GM20000 (cell line): Measurements from ENCODE around the gene AKR7A2.

Source experiments
- DNase-seq: peaks from one replicate; pipeline ENCODE4 v3.0.0; 2012; ENCODE audit warnings: low spot score
- CTCF ChIP-seq: IDR thresholded peaks from 2 replicates; pipeline ENCODE4 v1.5.1; 2012; ENCODE audit warnings: mild to moderate bottlenecking, control low read depth; ENCODE audit errors: extremely low read depth, missing control alignments

Gene AKR7A2

DNA sequence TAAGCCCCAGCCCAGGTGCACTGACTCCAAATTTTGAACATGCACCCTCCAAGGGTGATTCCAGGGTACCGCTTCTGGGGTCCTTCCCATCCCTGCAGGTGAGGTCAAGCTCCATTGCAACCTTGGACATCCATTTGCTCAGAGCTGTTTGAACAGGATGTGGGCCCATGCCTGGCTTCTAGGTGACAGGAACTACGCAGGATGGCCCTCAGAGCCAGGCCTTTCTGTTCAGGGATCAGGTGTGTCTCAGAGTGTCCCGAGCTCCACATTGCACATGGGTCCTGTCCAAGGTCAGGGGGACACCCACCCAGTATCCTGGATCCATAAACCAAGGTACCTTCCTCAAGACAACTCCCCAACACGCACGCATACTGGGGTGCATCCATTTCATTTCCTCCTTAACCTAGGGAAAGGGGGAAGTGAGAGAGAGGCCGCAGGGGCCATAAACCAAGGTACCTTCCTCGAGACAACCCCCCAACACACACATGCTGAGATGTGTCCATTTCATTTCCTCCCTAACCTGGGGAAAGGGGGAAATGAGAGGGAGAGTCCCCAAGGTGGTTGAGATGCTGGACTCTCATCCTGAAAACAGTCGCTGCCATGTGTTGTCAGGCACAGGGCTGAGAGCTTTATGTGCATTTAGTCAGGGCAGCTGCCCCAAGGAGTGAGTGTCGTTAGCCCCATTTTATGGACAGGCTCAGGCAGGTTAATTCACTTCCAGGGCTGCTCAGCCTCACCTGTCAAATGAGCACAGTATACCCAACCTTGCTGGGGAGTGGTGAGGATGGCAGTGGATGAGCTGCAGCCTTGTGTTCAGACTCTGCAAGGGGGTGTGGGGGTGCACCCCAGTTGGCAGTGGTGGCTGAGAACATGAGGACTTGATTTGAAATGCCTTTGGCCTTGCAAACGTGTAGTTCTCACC lies 2.3 kb upstream of the AKR7A2 start:
- DNase-seq: peak; percentile 29
- no peak for TF ChIP-seq CTCF

GRCh38 chr1:19313636-19313959 lies 1.7 kb upstream of the AKR7A2 start:
- TF ChIP-seq CTCF: no peak
- DNase-seq: no peak

DNA sequence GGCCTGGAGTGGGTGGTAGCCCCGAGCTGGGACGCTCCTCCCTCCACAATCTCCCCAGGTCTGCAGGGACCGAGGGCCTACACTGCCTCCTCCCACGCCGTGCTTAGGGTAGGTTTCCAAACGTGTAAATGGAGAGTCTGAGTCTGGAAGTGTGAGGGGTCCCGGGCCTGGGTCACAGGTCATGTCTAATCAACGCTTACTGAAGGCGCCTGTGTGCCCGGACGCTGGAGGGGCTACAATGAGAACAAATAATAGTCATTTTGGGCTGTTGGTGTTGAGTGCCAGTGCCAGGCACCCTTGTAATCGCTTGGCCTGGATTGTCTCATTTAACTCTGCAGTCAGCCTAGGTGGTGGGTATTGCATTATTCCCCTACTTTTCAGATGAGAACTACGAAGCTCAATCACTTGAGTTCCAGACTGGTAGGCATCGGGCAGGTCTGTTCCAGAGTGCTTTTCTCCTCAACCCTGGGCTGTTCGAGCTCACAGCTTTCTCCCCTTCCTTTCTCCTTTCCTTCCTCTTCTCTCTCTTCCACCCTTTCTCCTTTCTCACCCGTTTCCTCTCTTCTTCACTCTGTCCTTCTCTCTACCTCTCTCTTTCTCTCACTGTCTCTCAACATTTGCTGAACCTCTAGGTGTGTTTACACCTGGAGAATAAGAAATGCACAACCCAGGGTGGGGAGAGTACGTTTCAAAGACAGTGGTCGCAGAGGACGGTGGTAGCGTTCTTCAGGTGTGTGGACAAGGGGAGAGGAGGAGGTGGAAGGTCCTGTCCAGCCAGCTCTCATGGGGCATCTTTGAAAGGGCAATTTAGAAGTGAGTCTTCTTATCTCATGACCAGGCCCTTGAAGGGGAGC lies 1.1 kb upstream of the AKR7A2 start:
- TF ChIP-seq CTCF: no peak
- peak; percentile 60 for DNase-seq

- no peak for TF ChIP-seq CTCF
- peak; percentile 31 for DNase-seq
These were observed 427 bp downstream of the AKR7A2 start for GRCh38 chr1:19311503-19311930.

DNA sequence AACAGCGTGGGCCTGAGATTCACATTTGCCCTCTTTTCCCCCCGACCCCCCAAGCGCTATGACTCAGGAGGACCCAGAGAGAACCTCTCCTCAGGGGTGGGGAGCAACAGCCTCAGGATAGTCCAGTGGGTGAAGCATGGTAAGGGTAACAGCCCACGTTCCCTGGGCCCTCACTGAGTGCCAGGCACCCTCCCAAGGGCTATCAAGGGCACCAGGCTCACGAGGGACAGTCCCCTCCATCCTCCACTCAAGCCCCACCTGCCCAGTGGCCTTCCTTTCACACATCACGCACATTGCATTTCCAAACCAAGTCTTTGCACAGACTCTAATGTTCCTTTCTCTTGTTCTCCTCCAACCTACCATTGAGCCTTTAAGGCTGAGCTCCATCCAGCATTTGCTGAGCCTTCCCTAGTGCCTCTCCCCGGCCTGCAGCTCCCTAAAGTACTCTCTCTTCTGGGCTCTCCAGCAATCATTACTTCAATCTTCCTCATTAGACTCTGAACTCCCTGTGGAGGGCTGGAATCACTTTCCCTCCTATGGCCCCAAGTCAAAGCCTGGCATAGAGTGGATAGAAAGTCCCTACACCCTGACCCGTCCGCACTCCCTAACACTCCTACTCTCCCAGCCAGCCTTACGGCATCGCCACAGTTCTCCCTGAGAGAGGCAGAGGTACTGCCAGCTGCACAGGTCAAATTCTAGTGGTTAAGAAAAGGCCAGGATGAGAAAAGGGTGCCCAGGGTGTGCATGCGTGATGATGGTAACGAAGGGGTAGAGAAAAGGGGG lies 1.0 kb downstream of the AKR7A2 start:
- TF ChIP-seq CTCF: no peak
- DNase-seq: peak; percentile 14

GRCh38 chr1:19310061-19310460 lies 1.9 kb downstream of the AKR7A2 start:
- TF ChIP-seq CTCF: no peak
- no peak for DNase-seq
